ENCODE measurements around the gene MARCOL.

Gene MARCOL

DNA sequence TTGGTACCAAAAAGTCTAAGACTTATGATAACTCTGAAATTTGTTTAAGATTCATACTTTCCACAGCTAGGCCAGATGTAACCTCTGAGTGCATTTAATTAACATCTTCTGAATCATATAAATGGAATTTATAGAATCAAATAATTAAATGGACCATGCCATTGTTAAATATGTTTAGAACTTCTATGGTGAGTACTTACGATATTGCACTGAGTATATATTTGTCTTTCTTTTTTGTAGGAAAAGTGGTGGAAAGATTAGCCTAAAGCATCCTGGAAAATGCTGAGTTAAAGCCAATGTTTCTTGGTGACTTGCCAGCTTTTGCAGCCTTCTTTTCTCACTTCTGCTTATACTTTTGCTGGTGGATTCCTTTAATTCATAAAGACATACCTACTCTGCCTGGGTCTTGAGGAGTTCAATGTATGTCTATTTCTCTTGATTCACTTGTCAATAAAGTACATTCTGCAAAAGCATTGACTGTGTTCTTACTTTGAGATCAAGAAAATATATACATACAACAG lies 23.6 kb upstream of the MARCOL start:
- no peaks in the 10 kb centered on the region for H3K9me3 ChIP-seq (ENCODE audit: control insufficient read depth in 2 of 2, low read length in 2 of 2)
- H3K9ac ChIP-seq (ENCODE audit: low read length in 2 of 2): no peak overlapping the region
- H3K4me1 ChIP-seq (ENCODE audit: control insufficient read depth, insufficient read depth, low read length): no peaks in the 10 kb centered on the region
- H3K36me3 ChIP-seq (ENCODE audit: control insufficient read depth in 2 of 2, insufficient read depth in 2 of 2, low read length in 2 of 2): no peaks in the 10 kb centered on the region
- H3K27ac ChIP-seq (ENCODE audit: low read length): no peak overlapping the region
- no peaks in the 10 kb centered on the region for H3K27me3 ChIP-seq (ENCODE audit: control insufficient read depth in 1 of 2, insufficient read depth in 2 of 2, low read length in 2 of 2)
- H3K4me3 ChIP-seq (ENCODE audit: low read length in 2 of 2): no peak overlapping the region

DNA sequence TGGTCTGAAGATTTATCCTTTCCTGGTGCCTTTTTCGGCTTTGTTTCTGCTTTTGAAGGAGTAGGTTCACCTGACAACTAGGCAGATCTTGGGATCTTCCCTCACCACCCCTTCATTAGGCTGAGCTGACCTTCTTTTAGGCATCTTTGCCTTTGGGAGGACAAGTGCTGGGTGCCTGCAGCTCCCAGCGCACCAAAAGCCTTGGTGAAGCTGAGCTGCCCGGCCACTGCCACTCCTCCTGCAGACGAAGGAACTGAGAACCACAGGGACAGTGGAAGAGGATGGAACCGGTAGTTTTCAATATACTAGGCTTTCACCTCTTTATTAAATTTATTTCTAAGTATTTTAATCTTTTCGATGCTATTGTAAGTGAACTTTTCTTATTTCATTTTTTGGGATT lies 16.8 kb upstream of the MARCOL start:
- no peaks in the 10 kb centered on the region for H3K36me3 ChIP-seq (ENCODE audit: control insufficient read depth in 2 of 2, insufficient read depth in 2 of 2, low read length in 2 of 2)
- no peak overlapping the region for H3K9ac ChIP-seq (ENCODE audit: low read length in 2 of 2)
- H3K27ac ChIP-seq (ENCODE audit: low read length): no peak overlapping the region
- H3K9me3 ChIP-seq (ENCODE audit: control insufficient read depth in 2 of 2, low read length in 2 of 2): no peaks in the 10 kb centered on the region
- no peak overlapping the region for H3K4me3 ChIP-seq (ENCODE audit: low read length in 2 of 2)
- no peaks in the 10 kb centered on the region for H3K4me1 ChIP-seq (ENCODE audit: control insufficient read depth, insufficient read depth, low read length)
- H3K27me3 ChIP-seq (ENCODE audit: control insufficient read depth in 1 of 2, insufficient read depth in 2 of 2, low read length in 2 of 2): no peaks in the 10 kb centered on the region

DNA sequence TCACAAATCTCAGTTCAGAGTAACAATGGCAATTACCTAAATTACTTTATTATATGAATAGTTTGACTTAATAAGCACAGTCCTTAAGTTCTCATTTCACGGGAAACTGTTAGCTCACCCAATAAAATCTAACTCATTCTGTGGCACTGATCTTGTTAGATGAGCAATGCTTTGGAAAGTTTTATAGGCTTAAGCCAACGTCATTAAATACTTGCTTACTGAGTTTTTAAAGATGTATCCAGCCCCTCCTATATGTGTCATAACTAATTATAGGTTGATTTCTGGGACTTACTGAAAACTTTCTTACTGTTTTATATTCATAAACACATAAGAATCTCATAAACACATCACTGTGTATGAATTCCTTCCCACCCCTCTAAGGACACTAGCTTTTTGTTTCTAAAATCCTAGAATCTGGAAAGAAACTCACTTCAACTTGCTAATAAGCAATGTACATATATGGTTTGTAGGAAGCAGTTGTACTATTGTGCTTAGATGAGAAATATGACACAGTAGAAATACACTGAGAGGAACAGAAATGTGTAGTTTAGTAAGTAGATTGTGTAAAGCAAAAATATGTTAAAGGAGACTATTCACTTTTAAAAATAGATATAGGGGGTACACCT lies 14.1 kb upstream of the MARCOL start:
- Histone ChIP-seq H3K36me3 (ENCODE audit: control insufficient read depth in 2 of 2, insufficient read depth in 2 of 2, low read length in 2 of 2) (no peaks in the 10 kb centered on the region), H3K4me3 (ENCODE audit: low read length in 2 of 2) (no peak overlapping the region), H3K27me3 (ENCODE audit: control insufficient read depth in 1 of 2, insufficient read depth in 2 of 2, low read length in 2 of 2) (no peaks in the 10 kb centered on the region), H3K27ac (ENCODE audit: low read length) (no peak overlapping the region), H3K9ac (ENCODE audit: low read length in 2 of 2) (no peak overlapping the region), H3K9me3 (ENCODE audit: control insufficient read depth in 2 of 2, low read length in 2 of 2) (no peaks in the 10 kb centered on the region), H3K4me1 (ENCODE audit: control insufficient read depth, insufficient read depth, low read length) (no peaks in the 10 kb centered on the region)

DNA sequence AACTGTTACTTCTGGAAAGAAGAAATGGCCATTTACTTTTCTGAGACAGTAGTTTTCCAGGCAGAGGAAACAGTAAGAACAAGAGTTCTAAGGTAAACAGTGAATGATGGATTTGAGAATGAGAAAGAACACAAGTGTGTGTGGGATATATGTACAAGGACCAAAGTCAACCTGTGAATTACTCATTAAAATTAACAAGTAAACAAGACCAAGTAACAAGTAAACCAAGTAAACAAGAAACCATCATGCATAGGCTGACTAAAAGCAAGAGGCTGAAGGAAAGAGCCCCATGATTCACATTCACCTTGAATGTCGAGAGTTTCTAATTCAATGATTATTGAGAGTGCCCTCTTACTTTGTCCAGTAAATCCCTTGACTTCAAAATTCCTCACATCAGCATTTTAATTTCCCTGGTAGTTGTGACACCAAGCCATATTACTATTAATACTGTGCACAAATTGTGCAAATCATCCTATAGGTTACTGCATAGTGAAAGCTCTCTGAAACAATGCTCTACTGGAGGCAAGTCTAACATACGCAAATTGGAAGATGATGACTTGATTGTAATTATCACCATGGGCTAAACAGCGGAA lies 9.8 kb upstream of the MARCOL start:
- Histone ChIP-seq H3K9me3 (ENCODE audit: control insufficient read depth in 2 of 2, low read length in 2 of 2) (no peaks in the 10 kb centered on the region), H3K27me3 (ENCODE audit: control insufficient read depth in 1 of 2, insufficient read depth in 2 of 2, low read length in 2 of 2) (no peaks in the 10 kb centered on the region), H3K4me3 (ENCODE audit: low read length in 2 of 2) (no peak overlapping the region), H3K9ac (ENCODE audit: low read length in 2 of 2) (no peak overlapping the region), H3K36me3 (ENCODE audit: control insufficient read depth in 2 of 2, insufficient read depth in 2 of 2, low read length in 2 of 2) (no peaks in the 10 kb centered on the region), H3K27ac (ENCODE audit: low read length) (no peak overlapping the region), H3K4me1 (ENCODE audit: control insufficient read depth, insufficient read depth, low read length) (no peaks in the 10 kb centered on the region)

DNA sequence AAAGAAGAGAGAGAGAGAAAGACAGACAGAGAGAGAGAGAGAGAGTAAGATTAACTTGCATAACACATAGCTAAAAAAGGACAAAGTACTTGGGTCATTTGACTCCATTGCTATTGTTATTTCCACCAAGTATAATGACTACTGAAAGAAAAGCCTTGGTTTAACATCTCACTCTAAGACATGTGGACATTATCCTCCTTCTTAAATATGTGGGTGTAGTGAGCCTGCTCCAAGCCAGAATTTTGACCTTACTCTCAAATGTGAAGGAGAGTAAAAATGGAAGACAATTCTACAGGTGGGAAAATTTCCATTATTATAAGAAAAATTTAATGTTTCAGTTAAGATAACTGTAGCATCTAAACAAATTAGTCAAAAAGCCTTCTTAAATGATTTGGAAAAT lies 8.5 kb upstream of the MARCOL start:
- H3K36me3 ChIP-seq (ENCODE audit: control insufficient read depth in 2 of 2, insufficient read depth in 2 of 2, low read length in 2 of 2): no peaks in the 10 kb centered on the region
- no peaks in the 10 kb centered on the region for H3K9me3 ChIP-seq (ENCODE audit: control insufficient read depth in 2 of 2, low read length in 2 of 2)
- H3K27me3 ChIP-seq (ENCODE audit: control insufficient read depth in 1 of 2, insufficient read depth in 2 of 2, low read length in 2 of 2): no peaks in the 10 kb centered on the region
- H3K4me1 ChIP-seq (ENCODE audit: control insufficient read depth, insufficient read depth, low read length): no peaks in the 10 kb centered on the region
- no peak overlapping the region for H3K9ac ChIP-seq (ENCODE audit: low read length in 2 of 2)
- H3K4me3 ChIP-seq (ENCODE audit: low read length in 2 of 2): no peak overlapping the region
- no peak overlapping the region for H3K27ac ChIP-seq (ENCODE audit: low read length)

DNA sequence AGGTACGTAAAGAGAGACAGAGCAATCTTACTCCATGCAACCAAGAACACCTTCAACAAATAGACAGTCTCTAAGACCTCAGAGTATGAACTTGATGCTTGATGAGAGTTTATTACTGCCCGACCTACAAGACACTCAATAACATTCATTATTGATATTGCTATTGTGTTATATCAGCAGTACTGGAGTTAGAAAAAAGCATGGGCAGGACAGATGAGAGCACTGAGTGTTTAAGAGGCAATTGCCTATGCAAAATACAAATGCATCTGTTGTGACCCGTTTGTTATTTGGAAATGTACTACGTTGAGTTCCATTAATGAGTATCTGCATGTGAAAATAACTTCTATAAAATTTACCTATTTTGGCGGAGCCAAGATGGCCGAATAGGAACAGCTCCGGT lies 8.1 kb upstream of the MARCOL start:
- Histone ChIP-seq H3K4me1 (ENCODE audit: control insufficient read depth, insufficient read depth, low read length) (no peaks in the 10 kb centered on the region), H3K27me3 (ENCODE audit: control insufficient read depth in 1 of 2, insufficient read depth in 2 of 2, low read length in 2 of 2) (no peaks in the 10 kb centered on the region), H3K9me3 (ENCODE audit: control insufficient read depth in 2 of 2, low read length in 2 of 2) (no peaks in the 10 kb centered on the region), H3K4me3 (ENCODE audit: low read length in 2 of 2) (no peak overlapping the region), H3K27ac (ENCODE audit: low read length) (no peak overlapping the region), H3K9ac (ENCODE audit: low read length in 2 of 2) (no peak overlapping the region), H3K36me3 (ENCODE audit: control insufficient read depth in 2 of 2, insufficient read depth in 2 of 2, low read length in 2 of 2) (no peaks in the 10 kb centered on the region)

DNA sequence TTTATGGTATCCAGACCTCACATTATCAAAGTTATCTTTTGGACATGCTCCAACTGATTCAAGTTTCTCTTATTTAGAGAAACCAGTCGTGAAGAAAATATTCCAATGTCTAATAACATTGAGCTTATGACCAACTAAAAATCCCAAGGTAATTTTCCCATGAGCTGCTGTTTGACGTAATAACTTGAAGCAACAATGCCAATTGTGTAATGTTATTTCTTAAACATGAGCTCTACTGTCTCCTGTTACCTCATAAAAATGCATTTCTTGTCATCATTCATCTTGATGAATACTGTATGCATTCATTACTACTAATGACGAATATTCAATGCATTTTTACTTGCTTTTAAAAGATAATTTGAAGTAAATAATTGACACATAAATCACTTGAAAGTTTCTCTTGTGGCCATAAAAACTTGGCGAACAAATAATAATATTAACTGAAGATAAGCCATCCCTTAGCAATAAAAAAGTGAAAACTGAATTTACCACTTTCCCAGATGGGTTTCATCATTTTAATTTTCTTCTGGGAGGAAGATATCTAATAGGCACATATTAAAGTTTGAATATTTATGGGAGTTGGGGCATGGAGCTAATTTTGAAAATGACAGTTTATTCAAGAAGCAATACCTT lies 424 bp upstream of the MARCOL start:
- no peaks in the 10 kb centered on the region for H3K4me1 ChIP-seq (ENCODE audit: control insufficient read depth, insufficient read depth, low read length)

DNA sequence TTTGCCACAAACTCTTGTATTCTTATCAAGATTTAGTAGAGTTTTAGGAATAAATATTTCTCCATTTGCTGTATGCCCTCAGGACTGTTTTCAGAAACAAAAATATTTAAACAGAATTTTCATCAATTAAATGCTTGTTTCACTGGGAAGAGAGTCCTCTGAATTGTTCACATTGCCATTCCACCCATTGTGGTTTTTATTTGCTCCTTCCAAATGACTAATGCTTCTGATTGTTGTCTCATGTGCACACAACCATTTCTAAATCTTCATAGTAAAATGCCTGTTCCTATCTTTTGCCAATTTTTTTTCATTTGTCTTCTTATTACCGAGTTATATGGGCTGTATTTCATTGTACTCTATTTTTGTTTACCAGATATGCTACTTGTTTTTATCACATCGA lies 10.6 kb downstream of the MARCOL start:
- Histone ChIP-seq H3K4me3 (ENCODE audit: low read length in 2 of 2) (no peak overlapping the region), H3K9me3 (ENCODE audit: control insufficient read depth in 2 of 2, low read length in 2 of 2) (no peaks in the 10 kb centered on the region), H3K27me3 (ENCODE audit: control insufficient read depth in 1 of 2, insufficient read depth in 2 of 2, low read length in 2 of 2) (no peaks in the 10 kb centered on the region), H3K9ac (ENCODE audit: low read length in 2 of 2) (no peak overlapping the region), H3K27ac (ENCODE audit: low read length) (no peak overlapping the region), H3K36me3 (ENCODE audit: control insufficient read depth in 2 of 2, insufficient read depth in 2 of 2, low read length in 2 of 2) (no peaks in the 10 kb centered on the region), H3K4me1 (ENCODE audit: control insufficient read depth, insufficient read depth, low read length) (no peaks in the 10 kb centered on the region)

More for the DNA sequence above, 424 bp upstream of the MARCOL start:
- Histone ChIP-seq H3K9me3 (ENCODE audit: control insufficient read depth in 2 of 2, low read length in 2 of 2) (no peaks in the 10 kb centered on the region), H3K4me3 (ENCODE audit: low read length in 2 of 2) (no peak overlapping the region), H3K36me3 (ENCODE audit: control insufficient read depth in 2 of 2, insufficient read depth in 2 of 2, low read length in 2 of 2) (no peaks in the 10 kb centered on the region), H3K27ac (ENCODE audit: low read length) (no peak overlapping the region), H3K9ac (ENCODE audit: low read length in 2 of 2) (no peak overlapping the region), H3K27me3 (ENCODE audit: control insufficient read depth in 1 of 2, insufficient read depth in 2 of 2, low read length in 2 of 2) (no peaks in the 10 kb centered on the region)

DNA sequence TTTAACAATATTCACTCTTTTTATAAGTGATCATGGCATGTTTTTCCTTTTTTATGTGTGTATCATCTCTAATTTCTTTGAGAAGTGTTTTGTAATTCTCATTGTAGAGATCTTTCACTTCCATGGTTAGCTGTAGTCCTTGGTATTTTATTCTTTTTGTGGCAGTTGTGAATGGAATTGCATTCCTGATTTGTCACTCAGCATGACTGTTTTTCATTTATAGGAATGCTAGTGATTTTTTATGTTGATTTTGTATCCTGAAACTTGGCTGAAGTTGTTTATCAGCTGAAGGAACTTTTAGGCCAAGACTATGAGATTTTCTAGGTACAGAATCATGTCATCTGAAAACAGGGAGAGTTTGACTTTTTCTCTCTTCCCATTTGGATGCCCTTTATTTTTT lies 17.1 kb downstream of the MARCOL start:
- no peak overlapping the region for H3K4me3 ChIP-seq (ENCODE audit: low read length in 2 of 2)
- H3K36me3 ChIP-seq (ENCODE audit: control insufficient read depth in 2 of 2, insufficient read depth in 2 of 2, low read length in 2 of 2): no peaks in the 10 kb centered on the region
- H3K27ac ChIP-seq (ENCODE audit: low read length): no peak overlapping the region
- H3K27me3 ChIP-seq (ENCODE audit: control insufficient read depth in 1 of 2, insufficient read depth in 2 of 2, low read length in 2 of 2): no peaks in the 10 kb centered on the region
- H3K4me1 ChIP-seq (ENCODE audit: control insufficient read depth, insufficient read depth, low read length): no peaks in the 10 kb centered on the region
- peaks cover 6 to 24% of the 10 kb centered on the region in 2 donors for H3K9me3 ChIP-seq (ENCODE audit: control insufficient read depth in 2 of 2, low read length in 2 of 2)
- H3K9ac ChIP-seq (ENCODE audit: low read length in 2 of 2): no peak overlapping the region

DNA sequence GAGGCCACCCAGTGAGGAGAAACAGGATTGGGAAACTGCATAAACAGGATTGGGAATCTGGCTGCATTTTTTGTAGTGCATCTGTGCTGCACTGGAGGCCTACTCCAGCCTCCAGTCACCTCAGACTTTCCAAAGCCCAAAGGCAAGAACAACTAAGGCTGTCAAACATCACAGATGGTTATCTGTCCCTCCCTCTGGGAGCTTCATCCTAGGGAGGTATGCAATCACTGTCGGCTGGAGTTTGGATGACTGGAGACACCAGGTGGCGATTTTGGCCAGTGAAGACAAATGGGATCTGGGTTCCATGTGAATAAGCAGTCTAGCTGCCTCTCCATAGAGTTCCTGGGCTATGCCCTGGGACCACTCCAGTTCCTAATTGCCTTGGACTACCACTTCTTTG lies 21.0 kb downstream of the MARCOL start:
- Histone ChIP-seq H3K9me3 (ENCODE audit: control insufficient read depth in 2 of 2, low read length in 2 of 2) (peaks cover 6 to 24% of the 10 kb centered on the region in 2 donors), H3K27ac (ENCODE audit: low read length) (no peak overlapping the region), H3K36me3 (ENCODE audit: control insufficient read depth in 2 of 2, insufficient read depth in 2 of 2, low read length in 2 of 2) (no peaks in the 10 kb centered on the region), H3K9ac (ENCODE audit: low read length in 2 of 2) (no peak overlapping the region), H3K27me3 (ENCODE audit: control insufficient read depth in 1 of 2, insufficient read depth in 2 of 2, low read length in 2 of 2) (no peaks in the 10 kb centered on the region), H3K4me1 (ENCODE audit: control insufficient read depth, insufficient read depth, low read length) (no peaks in the 10 kb centered on the region), H3K4me3 (ENCODE audit: low read length in 2 of 2) (no peak overlapping the region)

DNA sequence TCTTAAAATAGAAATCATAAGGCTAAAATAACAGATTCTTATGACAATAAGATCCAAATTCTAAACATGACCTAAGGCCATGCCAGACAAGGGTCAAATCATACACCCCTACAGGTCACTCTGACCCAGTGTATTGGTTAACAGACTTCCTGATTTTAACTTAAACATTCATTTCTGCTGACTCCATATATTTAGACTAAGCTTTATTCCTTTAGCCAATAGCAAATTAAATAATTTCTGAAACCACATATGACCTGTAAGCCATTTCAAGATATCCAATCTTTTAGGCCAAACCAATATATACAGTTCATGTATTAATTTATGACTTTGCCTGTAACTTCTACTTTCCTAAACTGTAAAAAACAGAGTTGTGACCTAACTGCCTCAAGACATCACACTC lies 22.9 kb downstream of the MARCOL start:
- Histone ChIP-seq H3K27ac (ENCODE audit: low read length) (no peak overlapping the region), H3K27me3 (ENCODE audit: control insufficient read depth in 1 of 2, insufficient read depth in 2 of 2, low read length in 2 of 2) (no peaks in the 10 kb centered on the region), H3K36me3 (ENCODE audit: control insufficient read depth in 2 of 2, insufficient read depth in 2 of 2, low read length in 2 of 2) (no peaks in the 10 kb centered on the region), H3K9me3 (ENCODE audit: control insufficient read depth in 2 of 2, low read length in 2 of 2) (peaks cover 2 to 24% of the 10 kb centered on the region in 2 donors), H3K4me3 (ENCODE audit: low read length in 2 of 2) (no peak overlapping the region), H3K9ac (ENCODE audit: low read length in 2 of 2) (no peak overlapping the region), H3K4me1 (ENCODE audit: control insufficient read depth, insufficient read depth, low read length) (no peaks in the 10 kb centered on the region)
